ENCODE results near the gene C18orf63.

Gene C18orf63

DNA sequence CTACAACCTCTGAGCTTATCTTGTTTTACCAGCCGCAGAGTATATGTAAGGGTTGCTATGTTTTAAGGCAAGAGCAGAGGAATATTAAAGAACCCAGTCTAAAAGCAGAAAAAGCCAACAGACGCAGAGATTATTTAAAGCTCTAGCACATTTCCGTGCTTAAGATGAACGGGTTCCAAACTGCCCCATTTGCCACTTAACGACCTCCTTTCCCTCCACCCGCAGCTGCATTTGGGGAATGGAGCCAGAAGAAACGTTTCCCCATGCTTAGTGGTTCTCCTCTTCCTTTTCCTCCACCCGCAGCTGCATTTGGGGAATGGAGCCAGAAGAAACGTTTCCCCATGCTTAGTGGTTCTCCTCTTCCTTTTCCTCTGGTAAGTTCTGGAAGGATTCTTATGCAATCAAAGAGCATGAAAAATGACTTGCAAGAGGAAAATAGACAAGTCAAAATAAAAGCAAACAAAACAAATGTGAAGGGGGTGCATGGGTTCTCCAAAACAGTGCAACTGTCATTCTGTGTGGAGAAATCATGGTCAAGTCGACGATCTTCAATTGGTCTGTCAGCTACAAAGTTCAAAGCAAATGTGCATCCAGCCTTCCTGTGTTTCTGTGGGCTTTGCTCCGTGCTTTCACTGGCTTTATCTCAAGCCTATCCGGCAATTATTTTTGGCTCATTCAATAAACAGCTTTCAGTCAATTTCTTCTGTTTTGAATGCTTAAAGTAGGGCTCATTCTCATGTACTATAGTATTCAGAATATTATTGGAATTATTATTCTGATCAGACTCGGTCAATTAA is 83.7 kb downstream of the C18orf63 start (continued):
- TF ChIP-seq, protein P1, sequence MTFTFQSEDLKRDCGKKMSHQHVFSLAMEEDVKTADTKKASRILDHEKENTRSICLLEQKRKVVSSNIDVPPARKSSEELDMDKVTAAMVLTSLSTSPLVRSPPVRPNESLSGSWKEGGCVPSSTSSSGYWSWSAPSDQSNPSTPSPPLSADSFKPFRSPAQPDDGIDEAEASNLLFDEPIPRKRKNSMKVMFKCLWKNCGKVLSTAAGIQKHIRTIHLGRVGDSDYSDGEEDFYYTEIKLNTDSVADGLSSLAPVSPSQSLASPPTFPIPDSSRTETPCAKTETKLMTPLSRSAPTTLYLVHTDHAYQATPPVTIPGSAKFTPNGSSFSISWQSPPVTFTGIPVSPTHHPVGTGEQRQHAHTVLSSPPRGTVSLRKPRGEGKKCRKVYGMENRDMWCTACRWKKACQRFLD (tag by site-specific recombination; IDR thresholded peaks at IDR 0.05): no peak
- TF ChIP-seq, protein P2, sequence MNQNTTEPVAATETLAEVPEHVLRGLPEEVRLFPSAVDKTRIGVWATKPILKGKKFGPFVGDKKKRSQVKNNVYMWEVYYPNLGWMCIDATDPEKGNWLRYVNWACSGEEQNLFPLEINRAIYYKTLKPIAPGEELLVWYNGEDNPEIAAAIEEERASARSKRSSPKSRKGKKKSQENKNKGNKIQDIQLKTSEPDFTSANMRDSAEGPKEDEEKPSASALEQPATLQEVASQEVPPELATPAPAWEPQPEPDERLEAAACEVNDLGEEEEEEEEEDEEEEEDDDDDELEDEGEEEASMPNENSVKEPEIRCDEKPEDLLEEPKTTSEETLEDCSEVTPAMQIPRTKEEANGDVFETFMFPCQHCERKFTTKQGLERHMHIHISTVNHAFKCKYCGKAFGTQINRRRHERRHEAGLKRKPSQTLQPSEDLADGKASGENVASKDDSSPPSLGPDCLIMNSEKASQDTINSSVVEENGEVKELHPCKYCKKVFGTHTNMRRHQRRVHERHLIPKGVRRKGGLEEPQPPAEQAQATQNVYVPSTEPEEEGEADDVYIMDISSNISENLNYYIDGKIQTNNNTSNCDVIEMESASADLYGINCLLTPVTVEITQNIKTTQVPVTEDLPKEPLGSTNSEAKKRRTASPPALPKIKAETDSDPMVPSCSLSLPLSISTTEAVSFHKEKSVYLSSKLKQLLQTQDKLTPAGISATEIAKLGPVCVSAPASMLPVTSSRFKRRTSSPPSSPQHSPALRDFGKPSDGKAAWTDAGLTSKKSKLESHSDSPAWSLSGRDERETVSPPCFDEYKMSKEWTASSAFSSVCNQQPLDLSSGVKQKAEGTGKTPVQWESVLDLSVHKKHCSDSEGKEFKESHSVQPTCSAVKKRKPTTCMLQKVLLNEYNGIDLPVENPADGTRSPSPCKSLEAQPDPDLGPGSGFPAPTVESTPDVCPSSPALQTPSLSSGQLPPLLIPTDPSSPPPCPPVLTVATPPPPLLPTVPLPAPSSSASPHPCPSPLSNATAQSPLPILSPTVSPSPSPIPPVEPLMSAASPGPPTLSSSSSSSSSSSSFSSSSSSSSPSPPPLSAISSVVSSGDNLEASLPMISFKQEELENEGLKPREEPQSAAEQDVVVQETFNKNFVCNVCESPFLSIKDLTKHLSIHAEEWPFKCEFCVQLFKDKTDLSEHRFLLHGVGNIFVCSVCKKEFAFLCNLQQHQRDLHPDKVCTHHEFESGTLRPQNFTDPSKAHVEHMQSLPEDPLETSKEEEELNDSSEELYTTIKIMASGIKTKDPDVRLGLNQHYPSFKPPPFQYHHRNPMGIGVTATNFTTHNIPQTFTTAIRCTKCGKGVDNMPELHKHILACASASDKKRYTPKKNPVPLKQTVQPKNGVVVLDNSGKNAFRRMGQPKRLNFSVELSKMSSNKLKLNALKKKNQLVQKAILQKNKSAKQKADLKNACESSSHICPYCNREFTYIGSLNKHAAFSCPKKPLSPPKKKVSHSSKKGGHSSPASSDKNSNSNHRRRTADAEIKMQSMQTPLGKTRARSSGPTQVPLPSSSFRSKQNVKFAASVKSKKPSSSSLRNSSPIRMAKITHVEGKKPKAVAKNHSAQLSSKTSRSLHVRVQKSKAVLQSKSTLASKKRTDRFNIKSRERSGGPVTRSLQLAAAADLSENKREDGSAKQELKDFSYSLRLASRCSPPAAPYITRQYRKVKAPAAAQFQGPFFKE (tag by site-specific recombination; IDR thresholded peaks at IDR 0.05; ENCODE audit: borderline replicate concordance): no peak
- TF ChIP-seq ZBTB1 (tag by site-specific recombination; IDR thresholded peaks at IDR 0.05) (no peak), OSR2 (tag by site-specific recombination; IDR thresholded peaks at IDR 0.05) (no peak), ZNF16 (tag by site-specific recombination; IDR thresholded peaks at IDR 0.05; ENCODE audit: low read depth) (no peak), ZNF555 (tag by site-specific recombination; conservative IDR thresholded peaks at IDR 0.05) (no peak)
- TF ChIP-seq, protein P3, sequence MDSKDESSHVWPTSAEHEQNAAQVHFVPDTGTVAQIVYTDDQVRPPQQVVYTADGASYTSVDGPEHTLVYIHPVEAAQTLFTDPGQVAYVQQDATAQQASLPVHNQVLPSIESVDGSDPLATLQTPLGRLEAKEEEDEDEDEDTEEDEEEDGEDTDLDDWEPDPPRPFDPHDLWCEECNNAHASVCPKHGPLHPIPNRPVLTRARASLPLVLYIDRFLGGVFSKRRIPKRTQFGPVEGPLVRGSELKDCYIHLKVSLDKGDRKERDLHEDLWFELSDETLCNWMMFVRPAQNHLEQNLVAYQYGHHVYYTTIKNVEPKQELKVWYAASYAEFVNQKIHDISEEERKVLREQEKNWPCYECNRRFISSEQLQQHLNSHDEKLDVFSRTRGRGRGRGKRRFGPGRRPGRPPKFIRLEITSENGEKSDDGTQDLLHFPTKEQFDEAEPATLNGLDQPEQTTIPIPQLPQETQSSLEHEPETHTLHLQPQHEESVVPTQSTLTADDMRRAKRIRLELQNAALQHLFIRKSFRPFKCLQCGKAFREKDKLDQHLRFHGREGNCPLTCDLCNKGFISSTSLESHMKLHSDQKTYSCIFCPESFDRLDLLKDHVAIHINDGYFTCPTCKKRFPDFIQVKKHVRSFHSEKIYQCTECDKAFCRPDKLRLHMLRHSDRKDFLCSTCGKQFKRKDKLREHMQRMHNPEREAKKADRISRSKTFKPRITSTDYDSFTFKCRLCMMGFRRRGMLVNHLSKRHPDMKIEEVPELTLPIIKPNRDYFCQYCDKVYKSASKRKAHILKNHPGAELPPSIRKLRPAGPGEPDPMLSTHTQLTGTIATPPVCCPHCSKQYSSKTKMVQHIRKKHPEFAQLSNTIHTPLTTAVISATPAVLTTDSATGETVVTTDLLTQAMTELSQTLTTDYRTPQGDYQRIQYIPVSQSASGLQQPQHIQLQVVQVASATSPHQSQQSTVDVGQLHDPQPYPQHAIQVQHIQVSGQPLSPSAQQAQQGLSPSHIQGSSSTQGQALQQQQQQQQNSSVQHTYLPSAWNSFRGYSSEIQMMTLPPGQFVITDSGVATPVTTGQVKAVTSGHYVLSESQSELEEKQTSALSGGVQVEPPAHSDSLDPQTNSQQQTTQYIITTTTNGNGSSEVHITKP (tag by site-specific recombination; IDR thresholded peaks at IDR 0.05): no peak
- TF ChIP-seq, protein P4, sequence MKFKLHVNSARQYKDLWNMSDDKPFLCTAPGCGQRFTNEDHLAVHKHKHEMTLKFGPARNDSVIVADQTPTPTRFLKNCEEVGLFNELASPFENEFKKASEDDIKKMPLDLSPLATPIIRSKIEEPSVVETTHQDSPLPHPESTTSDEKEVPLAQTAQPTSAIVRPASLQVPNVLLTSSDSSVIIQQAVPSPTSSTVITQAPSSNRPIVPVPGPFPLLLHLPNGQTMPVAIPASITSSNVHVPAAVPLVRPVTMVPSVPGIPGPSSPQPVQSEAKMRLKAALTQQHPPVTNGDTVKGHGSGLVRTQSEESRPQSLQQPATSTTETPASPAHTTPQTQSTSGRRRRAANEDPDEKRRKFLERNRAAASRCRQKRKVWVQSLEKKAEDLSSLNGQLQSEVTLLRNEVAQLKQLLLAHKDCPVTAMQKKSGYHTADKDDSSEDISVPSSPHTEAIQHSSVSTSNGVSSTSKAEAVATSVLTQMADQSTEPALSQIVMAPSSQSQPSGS (tag by site-specific recombination; IDR thresholded peaks at IDR 0.05; ENCODE audit: low read depth): no peak
- TF ChIP-seq, protein P5, sequence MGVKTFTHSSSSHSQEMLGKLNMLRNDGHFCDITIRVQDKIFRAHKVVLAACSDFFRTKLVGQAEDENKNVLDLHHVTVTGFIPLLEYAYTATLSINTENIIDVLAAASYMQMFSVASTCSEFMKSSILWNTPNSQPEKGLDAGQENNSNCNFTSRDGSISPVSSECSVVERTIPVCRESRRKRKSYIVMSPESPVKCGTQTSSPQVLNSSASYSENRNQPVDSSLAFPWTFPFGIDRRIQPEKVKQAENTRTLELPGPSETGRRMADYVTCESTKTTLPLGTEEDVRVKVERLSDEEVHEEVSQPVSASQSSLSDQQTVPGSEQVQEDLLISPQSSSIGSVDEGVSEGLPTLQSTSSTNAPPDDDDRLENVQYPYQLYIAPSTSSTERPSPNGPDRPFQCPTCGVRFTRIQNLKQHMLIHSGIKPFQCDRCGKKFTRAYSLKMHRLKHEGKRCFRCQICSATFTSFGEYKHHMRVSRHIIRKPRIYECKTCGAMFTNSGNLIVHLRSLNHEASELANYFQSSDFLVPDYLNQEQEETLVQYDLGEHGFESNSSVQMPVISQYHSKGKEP (tag by site-specific recombination; IDR thresholded peaks at IDR 0.05): no peak

DNA sequence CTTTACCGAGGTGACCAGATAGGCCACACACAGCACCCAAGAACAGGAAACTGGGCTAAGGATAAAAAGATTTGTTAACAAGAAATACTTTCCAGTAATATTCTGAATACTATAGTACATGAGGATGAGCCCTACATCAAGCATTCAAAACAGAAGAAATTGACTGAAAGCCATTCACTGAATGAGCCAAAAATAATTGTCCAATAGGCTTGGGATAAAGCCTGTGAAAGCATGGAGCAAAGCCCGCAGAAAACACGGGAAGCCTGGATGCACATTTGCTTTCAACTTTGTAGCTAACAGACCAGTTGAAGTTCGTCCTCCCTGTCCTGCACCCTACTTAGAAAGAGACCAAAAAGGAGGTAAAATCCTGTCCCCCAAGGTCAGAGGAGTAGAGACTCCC is 85.2 kb downstream of the C18orf63 start:
- TF ChIP-seq, protein P6, sequence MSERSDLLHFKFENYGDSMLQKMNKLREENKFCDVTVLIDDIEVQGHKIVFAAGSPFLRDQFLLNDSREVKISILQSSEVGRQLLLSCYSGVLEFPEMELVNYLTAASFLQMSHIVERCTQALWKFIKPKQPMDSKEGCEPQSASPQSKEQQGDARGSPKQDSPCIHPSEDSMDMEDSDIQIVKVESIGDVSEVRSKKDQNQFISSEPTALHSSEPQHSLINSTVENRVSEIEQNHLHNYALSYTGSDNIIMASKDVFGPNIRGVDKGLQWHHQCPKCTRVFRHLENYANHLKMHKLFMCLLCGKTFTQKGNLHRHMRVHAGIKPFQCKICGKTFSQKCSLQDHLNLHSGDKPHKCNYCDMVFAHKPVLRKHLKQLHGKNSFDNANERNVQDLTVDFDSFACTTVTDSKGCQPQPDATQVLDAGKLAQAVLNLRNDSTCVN (tag by site-specific recombination; optimal IDR thresholded peaks at IDR 0.05): no peak
- TF ChIP-seq ZBTB7A (tag by site-specific recombination; IDR thresholded peaks at IDR 0.05; ENCODE audit: low read depth): no peak
- TF ChIP-seq YY1 (tag by site-specific recombination; IDR thresholded peaks at IDR 0.05): no peak
- ChIA-PET CTCF (no interaction called here), POLR2A (no interaction called here)
- Histone ChIP-seq H3K27ac (ENCODE audit: extremely low read depth, low read depth, low read length) (no peak overlapping the region), H3K9me3 (ENCODE audit: control insufficient read depth, insufficient read depth, low read depth, low read length) (no peaks in the 10 kb centered on the region), H3K4me1 (ENCODE audit: control insufficient read depth, insufficient read depth, low read length) (no peaks in the 10 kb centered on the region), H3K36me3 (ENCODE audit: control insufficient read depth in 2 of 2, insufficient read depth in 1 of 2, low read length in 2 of 2) (no peaks in the 10 kb centered on the region), H3K4me3 (ENCODE audit: low read depth, low read length) (no peak overlapping the region)
